Measurements from ENCODE around the gene COL4A6. TPM values are rescaled to one million over a fixed set of nuclear protein-coding genes. Genes with fewer than 3 reads are reported as not detected.

The COL4A6 gene
- polyA plus RNA-seq, 1 donor from 2014 or later = 1.6 TPM

DNA sequence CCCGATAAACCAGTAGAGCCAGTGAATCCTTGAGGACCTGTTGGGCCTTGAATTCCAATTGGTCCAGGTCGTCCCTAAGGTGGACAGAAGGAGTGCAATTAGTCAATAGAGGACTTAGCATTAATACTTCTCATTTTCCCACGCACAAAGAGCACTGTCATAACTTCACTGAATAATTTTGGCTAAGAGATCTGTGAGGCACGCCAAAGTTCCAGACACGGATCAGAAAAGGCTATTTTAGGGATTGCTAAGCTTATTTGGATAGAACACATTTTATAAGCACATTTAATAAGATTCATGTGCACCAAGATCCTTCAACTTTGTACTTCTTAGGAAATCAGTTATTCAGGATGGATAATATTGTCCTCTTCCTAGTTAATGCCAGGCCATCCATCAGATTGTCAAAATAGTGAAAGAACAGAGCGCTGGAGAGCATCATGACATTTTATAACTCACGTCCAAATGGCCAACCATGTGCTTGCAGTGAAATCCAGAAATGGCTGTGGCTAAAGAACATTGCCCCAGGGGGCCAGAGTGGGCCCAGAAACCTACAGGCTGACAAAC is 216.8 kb downstream of the COL4A6 start:
- no peak overlapping the region for H3K4me2 ChIP-seq (ENCODE audit: low read length)
- H3K79me2 ChIP-seq (replicated peaks; ENCODE audit: insufficient read depth, low read length) = no peaks in the 10 kb centered on the region

DNA sequence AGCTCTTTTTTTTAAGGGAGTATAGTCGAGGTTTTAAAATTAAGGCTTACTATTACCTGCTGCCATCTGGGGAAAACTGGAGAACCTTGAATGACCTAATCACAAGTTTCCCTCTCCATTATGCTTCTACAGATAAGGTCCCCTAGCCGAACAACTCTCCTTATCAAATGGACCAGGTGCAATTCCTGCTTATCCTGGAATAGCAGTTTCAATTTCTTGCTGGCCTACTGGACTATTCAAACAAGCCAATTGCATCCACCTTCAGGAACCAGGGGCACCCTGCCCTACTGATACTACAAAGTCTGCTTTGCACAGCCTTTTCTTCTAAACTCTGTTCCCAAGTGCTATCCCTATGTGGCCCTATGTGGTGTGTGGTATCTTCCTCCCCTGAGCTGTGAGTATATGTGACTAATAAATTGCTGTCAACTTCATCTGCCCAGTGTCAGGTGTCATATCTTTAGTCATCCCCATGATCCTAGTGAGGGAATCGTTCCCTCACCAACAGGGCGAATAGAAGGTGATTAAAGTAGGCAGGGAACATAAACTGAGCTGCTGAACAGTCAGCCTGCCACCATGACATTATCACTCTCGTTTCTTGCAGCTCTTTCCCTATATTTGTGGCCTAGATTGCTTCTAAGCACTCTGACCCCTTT is 218.1 kb downstream of the COL4A6 start:
- no peaks in the 10 kb centered on the region for H3K36me3 ChIP-seq (ENCODE audit: insufficient read depth, low read length)
- no peak overlapping the region for H3K27ac ChIP-seq (ENCODE audit: low read length)
- no peak overlapping the region for H2AFZ ChIP-seq (ENCODE audit: low read depth, low read length)
- no peaks in the 10 kb centered on the region for H4K20me1 ChIP-seq (ENCODE audit: insufficient read depth)
- no peaks in the 10 kb centered on the region for H3K9me3 ChIP-seq (ENCODE audit: low read length)
- H3K9ac ChIP-seq (ENCODE audit: low read length) = no peak overlapping the region
- no peaks in the 10 kb centered on the region for H3K9me2 ChIP-seq (ENCODE audit: insufficient read depth, low read length)
- H3K4me2 ChIP-seq (ENCODE audit: low read length) = no peak overlapping the region
- H3K79me2 ChIP-seq (replicated peaks; ENCODE audit: insufficient read depth, low read length) = no peaks in the 10 kb centered on the region
- TF ChIP-seq, protein P1, sequence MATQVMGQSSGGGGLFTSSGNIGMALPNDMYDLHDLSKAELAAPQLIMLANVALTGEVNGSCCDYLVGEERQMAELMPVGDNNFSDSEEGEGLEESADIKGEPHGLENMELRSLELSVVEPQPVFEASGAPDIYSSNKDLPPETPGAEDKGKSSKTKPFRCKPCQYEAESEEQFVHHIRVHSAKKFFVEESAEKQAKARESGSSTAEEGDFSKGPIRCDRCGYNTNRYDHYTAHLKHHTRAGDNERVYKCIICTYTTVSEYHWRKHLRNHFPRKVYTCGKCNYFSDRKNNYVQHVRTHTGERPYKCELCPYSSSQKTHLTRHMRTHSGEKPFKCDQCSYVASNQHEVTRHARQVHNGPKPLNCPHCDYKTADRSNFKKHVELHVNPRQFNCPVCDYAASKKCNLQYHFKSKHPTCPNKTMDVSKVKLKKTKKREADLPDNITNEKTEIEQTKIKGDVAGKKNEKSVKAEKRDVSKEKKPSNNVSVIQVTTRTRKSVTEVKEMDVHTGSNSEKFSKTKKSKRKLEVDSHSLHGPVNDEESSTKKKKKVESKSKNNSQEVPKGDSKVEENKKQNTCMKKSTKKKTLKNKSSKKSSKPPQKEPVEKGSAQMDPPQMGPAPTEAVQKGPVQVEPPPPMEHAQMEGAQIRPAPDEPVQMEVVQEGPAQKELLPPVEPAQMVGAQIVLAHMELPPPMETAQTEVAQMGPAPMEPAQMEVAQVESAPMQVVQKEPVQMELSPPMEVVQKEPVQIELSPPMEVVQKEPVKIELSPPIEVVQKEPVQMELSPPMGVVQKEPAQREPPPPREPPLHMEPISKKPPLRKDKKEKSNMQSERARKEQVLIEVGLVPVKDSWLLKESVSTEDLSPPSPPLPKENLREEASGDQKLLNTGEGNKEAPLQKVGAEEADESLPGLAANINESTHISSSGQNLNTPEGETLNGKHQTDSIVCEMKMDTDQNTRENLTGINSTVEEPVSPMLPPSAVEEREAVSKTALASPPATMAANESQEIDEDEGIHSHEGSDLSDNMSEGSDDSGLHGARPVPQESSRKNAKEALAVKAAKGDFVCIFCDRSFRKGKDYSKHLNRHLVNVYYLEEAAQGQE (IDR thresholded peaks at IDR 0.05; ENCODE audit: borderline replicate concordance) = no peak
- TF ChIP-seq TAF1 (IDR thresholded peaks at IDR 0.05; ENCODE audit: low read depth) = no peak
- TF ChIP-seq POLR2AphosphoS5 (IDR thresholded peaks at IDR 0.05) = no peak
- TF ChIP-seq EZH2 (IDR thresholded peaks at IDR 0.05; ENCODE audit: borderline replicate concordance, insufficient read depth, low read length, poor library complexity, severe bottlenecking) = no peak
- TF ChIP-seq, protein P2, sequence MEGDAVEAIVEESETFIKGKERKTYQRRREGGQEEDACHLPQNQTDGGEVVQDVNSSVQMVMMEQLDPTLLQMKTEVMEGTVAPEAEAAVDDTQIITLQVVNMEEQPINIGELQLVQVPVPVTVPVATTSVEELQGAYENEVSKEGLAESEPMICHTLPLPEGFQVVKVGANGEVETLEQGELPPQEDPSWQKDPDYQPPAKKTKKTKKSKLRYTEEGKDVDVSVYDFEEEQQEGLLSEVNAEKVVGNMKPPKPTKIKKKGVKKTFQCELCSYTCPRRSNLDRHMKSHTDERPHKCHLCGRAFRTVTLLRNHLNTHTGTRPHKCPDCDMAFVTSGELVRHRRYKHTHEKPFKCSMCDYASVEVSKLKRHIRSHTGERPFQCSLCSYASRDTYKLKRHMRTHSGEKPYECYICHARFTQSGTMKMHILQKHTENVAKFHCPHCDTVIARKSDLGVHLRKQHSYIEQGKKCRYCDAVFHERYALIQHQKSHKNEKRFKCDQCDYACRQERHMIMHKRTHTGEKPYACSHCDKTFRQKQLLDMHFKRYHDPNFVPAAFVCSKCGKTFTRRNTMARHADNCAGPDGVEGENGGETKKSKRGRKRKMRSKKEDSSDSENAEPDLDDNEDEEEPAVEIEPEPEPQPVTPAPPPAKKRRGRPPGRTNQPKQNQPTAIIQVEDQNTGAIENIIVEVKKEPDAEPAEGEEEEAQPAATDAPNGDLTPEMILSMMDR (IDR thresholded peaks at IDR 0.05; ENCODE audit: poor library complexity, severe bottlenecking) = no peak
- TF ChIP-seq MXI1 (conservative IDR thresholded peaks at IDR 0.05; ENCODE audit: poor library complexity, severe bottlenecking) = no peak
- TF ChIP-seq EP300 (conservative IDR thresholded peaks at IDR 0.05; ENCODE audit: poor library complexity, severe bottlenecking) = no peak
- no peaks in the 10 kb centered on the region for H3K27me3 ChIP-seq (ENCODE audit: insufficient read depth, low read depth, low read length)
- H3F3A ChIP-seq (ENCODE audit: insufficient read depth, low read length, poor library complexity, severe bottlenecking) = no peaks in the 10 kb centered on the region
- H3K4me3 ChIP-seq (ENCODE audit: low read length) = no peak overlapping the region

More for the DNA sequence above, 216.8 kb downstream of the COL4A6 start:
- Histone ChIP-seq H3F3A (ENCODE audit: insufficient read depth, low read length, poor library complexity, severe bottlenecking) (no peaks in the 10 kb centered on the region), H3K27ac (ENCODE audit: low read length) (no peak overlapping the region), H2AFZ (ENCODE audit: low read depth, low read length) (no peak overlapping the region), H3K4me3 (ENCODE audit: low read length) (no peak overlapping the region), H3K9me2 (ENCODE audit: insufficient read depth, low read length) (no peaks in the 10 kb centered on the region), H3K9ac (ENCODE audit: low read length) (no peak overlapping the region), H3K36me3 (ENCODE audit: insufficient read depth, low read length) (no peaks in the 10 kb centered on the region), H3K27me3 (ENCODE audit: insufficient read depth, low read depth, low read length) (no peaks in the 10 kb centered on the region), H4K20me1 (ENCODE audit: insufficient read depth) (no peaks in the 10 kb centered on the region), H3K9me3 (ENCODE audit: low read length) (no peaks in the 10 kb centered on the region)
- TF ChIP-seq, protein P2 (IDR thresholded peaks at IDR 0.05; ENCODE audit: poor library complexity, severe bottlenecking) = no peak
- TF ChIP-seq TAF1 (IDR thresholded peaks at IDR 0.05; ENCODE audit: low read depth) = no peak
- TF ChIP-seq, protein P1 (IDR thresholded peaks at IDR 0.05; ENCODE audit: borderline replicate concordance) = no peak
- TF ChIP-seq MXI1 (conservative IDR thresholded peaks at IDR 0.05; ENCODE audit: poor library complexity, severe bottlenecking) = no peak
- no peak for TF ChIP-seq POLR2AphosphoS5 (IDR thresholded peaks at IDR 0.05)
- TF ChIP-seq RAD21 (conservative IDR thresholded peaks at IDR 0.05) = no peak
- TF ChIP-seq EZH2 (IDR thresholded peaks at IDR 0.05; ENCODE audit: borderline replicate concordance, insufficient read depth, low read length, poor library complexity, severe bottlenecking) = no peak
- no peak for TF ChIP-seq EP300 (conservative IDR thresholded peaks at IDR 0.05; ENCODE audit: poor library complexity, severe bottlenecking)
- TF ChIP-seq SMC3 (conservative IDR thresholded peaks at IDR 0.05; ENCODE audit: poor library complexity) = no peak

Data from neural cell (in vitro differentiated cells).